IPS-NIHi11 (cell line): Measurements from ENCODE around the gene VWA3B.
A peak's percentile ranks its signal among the peaks of the same experiment; 100 is the strongest.
"Not testable (repeated sequence)": the region's sequence is repeated elsewhere in the genome, so short reads cannot be mapped to it uniquely, and the experiment has no call there.

Experiments
- DNase-seq: peaks from one replicate; pipeline ENCODE4 v3.0.0; 2012; ENCODE audit warnings: mixed read lengths, low spot score

Gene VWA3B

DNA sequence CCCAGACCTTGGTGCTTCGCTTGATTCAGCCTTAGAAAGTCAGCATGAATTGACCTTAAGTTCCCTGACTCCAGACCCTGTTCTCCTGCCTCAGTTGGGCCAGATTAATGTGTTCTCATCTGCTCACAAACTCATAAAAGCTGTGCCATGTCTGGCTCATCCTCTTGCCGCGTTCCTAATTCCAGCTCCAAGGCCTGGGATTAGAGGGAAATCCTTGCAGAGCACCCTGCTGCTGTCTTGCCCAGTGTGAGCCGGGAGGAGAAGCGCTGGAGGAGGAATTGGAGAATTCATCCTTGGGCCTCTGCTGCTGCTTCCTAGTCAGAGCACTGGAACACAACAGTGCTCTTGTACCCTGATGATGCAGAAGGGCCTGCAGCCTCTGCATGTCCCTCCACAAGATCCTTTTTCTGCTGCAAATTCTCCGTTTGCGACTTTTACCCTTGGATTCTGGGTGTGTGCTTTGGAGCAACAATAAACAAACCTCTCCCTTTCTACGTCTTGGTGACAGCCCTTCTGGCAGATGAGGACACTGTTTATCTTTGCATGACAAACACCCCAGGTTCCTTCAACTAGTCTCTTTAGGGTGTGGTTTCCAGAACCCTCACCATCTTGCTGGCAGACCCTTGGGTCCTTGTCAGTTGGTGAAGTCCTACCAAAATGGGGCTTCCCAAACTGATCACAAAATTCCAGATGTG, 212.4 kb downstream of the VWA3B start:
- DNase-seq = no peak

- DNase-seq = no peak
These were observed 213.3 kb downstream of the VWA3B start for GRCh38 chr2:98300141-98300874.

GRCh38 chr2:98301469-98301868, 214.5 kb downstream of the VWA3B start:
- DNase-seq = no peak

GRCh38 chr2:98307131-98307696, 220.2 kb downstream of the VWA3B start:
- DNase-seq = not testable (repeated sequence)

GRCh38 chr2:98308068-98308467, 221.1 kb downstream of the VWA3B start:
- DNase-seq = no peak

DNA sequence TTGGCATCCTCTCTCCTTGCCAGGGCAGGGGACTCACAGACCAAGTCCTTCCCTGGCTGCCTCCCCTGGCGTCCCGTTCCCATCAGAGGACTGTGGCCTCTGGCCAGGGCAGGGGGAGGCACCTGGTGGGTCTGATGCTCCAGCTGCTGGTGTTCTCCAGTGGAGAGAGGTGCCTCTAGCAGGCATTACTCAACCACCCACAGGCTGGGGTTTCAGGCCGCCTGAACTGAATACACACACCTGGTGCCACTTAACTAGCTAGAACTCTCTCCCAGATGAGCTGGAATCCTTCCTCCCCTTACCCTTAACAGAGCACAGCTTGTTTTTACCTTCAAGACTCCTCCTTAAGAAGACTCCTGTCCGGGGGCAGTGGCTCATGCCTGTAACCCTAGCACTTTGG, 221.6 kb downstream of the VWA3B start:
- no peak for DNase-seq

DNA sequence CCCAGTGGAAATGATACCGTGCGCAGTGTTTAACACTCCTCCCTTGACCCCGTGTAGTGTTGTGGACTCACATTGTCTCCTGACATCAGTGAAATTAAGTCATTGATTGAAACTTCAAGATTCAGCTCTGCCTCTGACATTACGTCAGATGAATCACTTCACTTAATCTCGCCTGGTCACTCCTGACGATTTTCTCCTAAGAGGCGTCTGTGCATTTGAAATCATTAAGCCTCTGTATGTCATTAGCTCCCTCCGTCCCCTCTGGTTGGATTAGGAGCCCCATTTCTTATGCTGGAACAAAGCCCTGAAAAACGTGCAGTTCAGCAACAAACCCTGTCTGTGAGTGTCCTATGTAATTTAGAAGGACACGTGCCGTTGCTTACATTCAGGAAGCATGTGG, 222.6 kb downstream of the VWA3B start:
- no peak for DNase-seq

DNA sequence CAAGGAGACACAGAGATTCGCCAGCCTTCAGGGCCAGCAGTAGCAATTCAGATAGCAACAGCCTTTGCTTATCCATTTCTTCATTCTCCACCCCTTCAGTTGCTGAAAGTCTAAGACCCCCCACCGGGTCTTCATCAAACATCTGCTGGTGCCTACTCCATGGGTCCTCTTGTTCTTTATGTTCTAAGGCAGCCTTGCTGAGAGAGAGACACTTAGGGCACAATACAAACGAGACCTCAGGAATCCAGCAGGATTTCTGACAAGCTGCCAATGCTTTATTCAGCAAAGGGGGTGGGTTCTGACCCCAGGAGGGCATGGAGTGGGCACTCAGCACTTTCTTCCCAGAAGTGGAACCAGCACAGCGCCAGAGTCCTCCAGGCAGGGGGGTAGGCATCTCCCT, 223.0 kb downstream of the VWA3B start:
- no peak for DNase-seq

GRCh38 chr2:98311090-98311489, 224.1 kb downstream of the VWA3B start:
- no peak for DNase-seq

DNA sequence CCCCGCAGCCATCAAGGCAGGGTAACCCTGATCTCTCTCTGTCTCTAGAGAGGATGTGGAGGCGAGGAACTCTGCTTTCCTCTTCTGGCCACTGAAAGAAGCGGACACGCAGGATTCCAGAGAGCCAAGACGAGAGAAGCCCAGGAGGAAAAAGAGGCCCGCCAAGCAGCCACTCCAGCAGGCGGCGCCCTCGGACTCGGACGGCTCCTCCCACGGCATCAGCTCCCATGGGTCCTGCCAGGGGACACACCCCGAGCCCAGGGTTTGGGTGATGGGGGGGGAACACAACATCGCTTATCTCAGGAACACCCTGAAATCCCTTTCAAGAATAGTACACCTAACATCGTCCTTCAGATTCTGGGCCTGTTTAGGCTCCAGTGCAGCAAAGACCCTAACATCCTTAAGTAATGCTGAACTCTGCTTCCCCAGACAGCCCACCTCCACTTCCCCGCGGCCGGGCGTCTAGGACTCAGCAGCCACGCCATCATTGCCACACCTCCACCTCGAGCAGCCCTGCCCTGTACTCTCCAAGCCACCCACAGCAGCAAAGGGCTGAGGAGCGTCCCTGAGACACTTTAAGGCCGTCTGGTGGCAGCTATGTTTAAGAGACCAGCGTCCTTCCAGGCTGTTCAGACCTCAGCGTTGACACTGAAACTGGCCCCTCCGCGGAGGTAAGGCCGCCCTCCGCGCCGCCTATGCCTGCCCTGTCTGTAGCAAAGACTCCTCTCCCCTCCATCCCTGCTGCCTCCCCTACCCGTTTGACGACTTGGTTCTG, 225.0 kb downstream of the VWA3B start:
- no peak for DNase-seq

DNA sequence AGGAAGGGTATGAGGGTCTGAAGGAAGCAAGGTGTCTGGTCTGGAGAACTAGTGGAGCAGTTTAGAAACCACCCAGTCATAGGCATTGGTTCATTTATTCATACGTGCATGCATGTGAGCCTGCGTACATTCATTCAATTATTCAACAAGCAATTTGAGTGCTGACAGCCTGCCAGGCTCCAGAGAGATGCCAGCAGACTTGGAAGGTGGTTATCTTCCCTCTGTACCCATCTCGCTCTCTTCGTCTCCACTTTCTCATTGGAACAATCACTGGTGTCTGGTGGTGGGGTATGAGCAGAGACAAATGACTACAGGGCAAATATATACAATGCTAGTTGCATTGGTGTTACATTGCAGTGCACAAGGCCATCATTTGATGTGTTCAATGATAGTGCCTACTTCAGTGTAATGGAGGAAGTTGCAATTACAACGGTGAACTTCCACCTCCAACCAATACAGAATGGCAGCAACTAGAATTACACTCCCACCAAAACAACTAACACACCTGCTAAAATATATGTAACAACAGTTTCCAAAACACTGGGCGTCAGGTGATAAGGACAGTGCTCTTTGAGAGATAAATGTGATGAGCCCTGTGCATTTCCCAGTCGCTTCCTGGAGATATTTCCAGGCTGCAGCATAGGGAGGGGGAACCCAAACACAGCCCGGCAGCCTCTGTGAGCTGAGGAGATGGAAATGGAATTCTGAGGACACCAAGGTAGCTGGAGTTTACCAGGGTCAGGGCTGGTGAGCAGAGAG, 226.7 kb downstream of the VWA3B start:
- no peak for DNase-seq

DNA sequence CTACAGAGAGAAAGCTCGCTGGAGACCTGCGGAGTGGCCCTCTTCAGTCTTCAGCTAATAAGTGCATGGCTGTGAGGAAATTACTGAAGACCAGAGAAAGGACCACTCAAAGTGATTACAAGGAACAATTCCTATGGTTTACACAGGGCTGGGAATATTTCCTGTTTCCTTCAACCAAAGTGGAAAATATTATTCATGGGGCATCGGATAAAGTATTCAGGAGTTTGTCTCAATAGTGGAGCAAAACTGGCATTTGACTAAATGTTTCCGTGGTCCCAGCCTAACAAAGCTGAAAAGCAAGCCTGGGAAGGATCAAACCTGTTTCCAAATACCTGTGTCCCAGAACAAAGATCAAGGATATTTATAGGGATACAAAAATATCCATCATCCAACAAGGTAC, 227.3 kb downstream of the VWA3B start:
- no peak for DNase-seq

GRCh38 chr2:98315957-98316356, 229.0 kb downstream of the VWA3B start:
- DNase-seq = no peak

GRCh38 chr2:98317214-98317613, 230.2 kb downstream of the VWA3B start:
- DNase-seq = no peak

GRCh38 chr2:98320171-98320570, 233.2 kb downstream of the VWA3B start:
- DNase-seq = not testable (repeated sequence)

GRCh38 chr2:98324181-98324580, 237.2 kb downstream of the VWA3B start:
- DNase-seq = no peak

DNA sequence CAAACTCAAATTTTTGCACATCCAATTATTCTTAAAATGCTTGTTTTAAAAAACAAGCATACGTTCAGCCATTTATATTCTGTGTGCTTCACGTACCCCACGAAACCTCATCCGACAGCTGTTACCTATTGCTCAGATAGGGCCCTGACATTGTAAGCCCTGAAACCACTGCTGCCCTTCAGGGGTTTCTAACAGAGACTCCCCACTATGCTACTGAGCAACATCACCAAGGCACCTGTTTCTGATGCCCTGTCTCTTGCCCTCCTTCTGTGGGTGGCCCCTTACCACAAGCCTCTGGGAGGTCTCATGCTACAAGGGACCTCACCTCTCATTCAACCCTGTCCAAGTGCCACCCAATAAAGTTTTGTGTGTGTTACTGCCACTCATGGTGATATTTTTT, 240.8 kb downstream of the VWA3B start:
- DNase-seq = no peak

DNA sequence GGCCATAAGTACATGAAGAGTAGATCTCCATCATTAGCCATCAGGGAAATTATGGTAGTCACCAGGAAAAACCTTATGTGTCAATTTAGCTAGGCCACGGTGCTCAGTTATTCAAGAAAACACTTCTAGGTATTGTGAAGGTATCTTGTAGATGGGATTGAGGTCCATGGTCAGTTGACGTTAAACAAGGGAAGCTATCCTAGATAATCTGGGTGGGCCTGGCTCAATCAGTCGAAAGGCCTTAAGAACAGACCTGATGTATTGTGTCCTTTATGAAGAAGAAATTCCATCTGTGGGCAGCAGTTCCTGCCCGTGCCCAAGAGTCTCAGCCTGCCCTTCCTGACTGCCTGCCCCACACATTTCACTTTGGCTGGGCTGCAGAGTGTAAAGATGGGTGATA, 242.6 kb downstream of the VWA3B start:
- DNase-seq = no peak

GRCh38 chr2:98332989-98333388, 246.0 kb downstream of the VWA3B start:
- no peak for DNase-seq

DNA sequence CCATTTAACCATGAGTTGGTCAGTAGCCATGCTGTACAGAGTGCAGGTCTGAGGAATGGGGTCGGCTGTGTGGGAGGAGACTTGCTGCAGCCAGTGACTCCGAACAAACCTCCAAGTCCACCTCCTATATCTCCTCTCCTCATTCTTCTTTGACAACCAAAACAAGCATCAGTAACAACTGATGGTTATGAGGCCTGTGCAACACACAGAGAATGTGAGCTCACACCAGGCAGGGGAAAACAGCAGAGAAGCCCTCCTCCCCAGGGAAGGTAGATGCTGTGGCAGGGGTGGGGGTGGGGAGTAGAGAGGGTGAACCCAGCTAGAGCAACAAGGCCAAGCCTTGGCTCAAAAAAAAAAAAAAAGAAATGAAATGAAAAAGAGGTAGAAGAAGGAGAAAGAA, 247.0 kb downstream of the VWA3B start:
- DNase-seq = no peak

GRCh38 chr2:98334439-98335078, 247.6 kb downstream of the VWA3B start:
- peak; percentile 35 for DNase-seq
